CD4-positive, alpha-beta memory T cell (primary cell): Measurements from ENCODE around the gene GLYR1. TPM values are rescaled to one million over a fixed set of nuclear protein-coding genes. Genes with fewer than 3 reads are reported as not detected.
A peak's percentile ranks its signal among the peaks of the same experiment; 100 is the strongest.
"Not testable (repeated sequence)": the region's sequence is repeated elsewhere in the genome, so short reads cannot be mapped to it uniquely, and the experiment has no call there.

Experiments used
- CTCF ChIA-PET: fragments of 350-600 bp; sonication (Branson Sonifier 250); formaldehyde crosslinking; loops from one replicate; lab custom pipeline; 2021; ENCODE audit warnings: inconsistent platforms; ENCODE audit not compliant: partially characterized antibody; lab: Charles Lee
- POLR2A ChIA-PET: fragments of 350-600 bp; sonication (Branson Sonifier 250); formaldehyde crosslinking; loops from one replicate; lab custom pipeline; 2021; ENCODE audit not compliant: partially characterized antibody; lab: Charles Lee
- DNase-seq, 5 donors: peaks; one replicate each; pipeline versions ENCODE4 v3.0.0 to v3.0.0-alpha.2; 2020 to 2022; ENCODE audit warnings: mixed read lengths in 1 of 5
- H3K27ac ChIP-seq: one replicate; pipeline ENCODE4 v1.7.0; 2013; ENCODE audit warnings: low read depth, low read length
- H3K27me3 ChIP-seq: 2 replicates; pipeline ENCODE4 v1.7.0; 2013; ENCODE audit warnings: mild to moderate bottlenecking, low read length, moderate library complexity; ENCODE audit not compliant: insufficient read depth
- H3K36me3 ChIP-seq: 2 replicates; pipeline ENCODE4 v1.7.0; 2013; ENCODE audit warnings: mild to moderate bottlenecking, low read length, moderate library complexity; ENCODE audit not compliant: insufficient read depth
- H3K4me1 ChIP-seq: 2 replicates; pipeline ENCODE4 v1.7.0; 2013; ENCODE audit warnings: mild to moderate bottlenecking, low read length, moderate library complexity; ENCODE audit not compliant: insufficient read depth
- H3K4me3 ChIP-seq, 2 donors: one replicate each; pipeline ENCODE4 v1.7.0; 2013; ENCODE audit warnings: low read length in 2 of 2, mild to moderate bottlenecking in 1 of 2
- H3K9me3 ChIP-seq, 2 donors: one replicate each; pipeline ENCODE4 v1.7.0; 2013; ENCODE audit warnings: low read length in 2 of 2, control low read depth in 1 of 2; ENCODE audit not compliant: control insufficient read depth in 1 of 2
- H3K27ac Mint-ChIP-seq, 7 donors: one replicate each; pipeline ENCODE4 v1.8.0; 2020 to 2021; ENCODE audit warnings: mixed read lengths in 7 of 7, mild to moderate bottlenecking in 6 of 7, inconsistent platforms in 3 of 7, moderate library complexity in 3 of 7
- H3K27me3 Mint-ChIP-seq, 2 donors: one replicate each; pipeline ENCODE4 v1.8.0; 2020 to 2021; ENCODE audit warnings: mixed read lengths in 2 of 2
- H3K36me3 Mint-ChIP-seq, 2 donors: one replicate each; pipeline ENCODE4 v1.8.0; 2020 to 2021; ENCODE audit warnings: mixed read lengths in 2 of 2, inconsistent platforms in 1 of 2, mild to moderate bottlenecking in 1 of 2
- H3K4me1 Mint-ChIP-seq, 4 donors: one replicate each; pipeline ENCODE4 v1.8.0; 2020 to 2021; ENCODE audit warnings: mixed read lengths in 4 of 4, mild to moderate bottlenecking in 1 of 4
- H3K4me3 Mint-ChIP-seq, 8 donors: one replicate each; pipeline ENCODE4 v1.8.0; 2020 to 2021; ENCODE audit warnings: mixed read lengths in 8 of 8, mild to moderate bottlenecking in 7 of 8, moderate library complexity in 6 of 8, inconsistent platforms in 3 of 8
- H3K9me3 Mint-ChIP-seq, 8 donors: one replicate each; pipeline ENCODE4 v1.8.0; 2020 to 2021; ENCODE audit warnings: mixed read lengths in 8 of 8, mild to moderate bottlenecking in 5 of 8, inconsistent platforms in 3 of 8, moderate library complexity in 1 of 8
- intact Hi-C: fragments of 100-400 bp; cut with micrococcal nuclease; formaldehyde crosslinking; loops from one replicate; pipeline ENCODE4 v1.15.1; 2023
- polyA plus RNA-seq, 2 donors: library from polyadenylated mRNA; unstranded; fragments of 300-500 nt; fragmentation: Illumina TruSeq; gene quantifications; one replicate each; pipeline ENCODE4 v1.2.3, GENCODE V29; 2021
- total RNA-seq, 2 experiments: library from RNA; stranded (reverse); gene quantifications; one replicate each; pipeline ENCODE4 v1.2.3, GENCODE V29; 2021

Gene GLYR1
- total RNA-seq (100 to 1,000 TPM; 117 to 121 TPM), polyA plus RNA-seq (10 to 100 TPM; 22.8 to 44.6 TPM)

DNA sequence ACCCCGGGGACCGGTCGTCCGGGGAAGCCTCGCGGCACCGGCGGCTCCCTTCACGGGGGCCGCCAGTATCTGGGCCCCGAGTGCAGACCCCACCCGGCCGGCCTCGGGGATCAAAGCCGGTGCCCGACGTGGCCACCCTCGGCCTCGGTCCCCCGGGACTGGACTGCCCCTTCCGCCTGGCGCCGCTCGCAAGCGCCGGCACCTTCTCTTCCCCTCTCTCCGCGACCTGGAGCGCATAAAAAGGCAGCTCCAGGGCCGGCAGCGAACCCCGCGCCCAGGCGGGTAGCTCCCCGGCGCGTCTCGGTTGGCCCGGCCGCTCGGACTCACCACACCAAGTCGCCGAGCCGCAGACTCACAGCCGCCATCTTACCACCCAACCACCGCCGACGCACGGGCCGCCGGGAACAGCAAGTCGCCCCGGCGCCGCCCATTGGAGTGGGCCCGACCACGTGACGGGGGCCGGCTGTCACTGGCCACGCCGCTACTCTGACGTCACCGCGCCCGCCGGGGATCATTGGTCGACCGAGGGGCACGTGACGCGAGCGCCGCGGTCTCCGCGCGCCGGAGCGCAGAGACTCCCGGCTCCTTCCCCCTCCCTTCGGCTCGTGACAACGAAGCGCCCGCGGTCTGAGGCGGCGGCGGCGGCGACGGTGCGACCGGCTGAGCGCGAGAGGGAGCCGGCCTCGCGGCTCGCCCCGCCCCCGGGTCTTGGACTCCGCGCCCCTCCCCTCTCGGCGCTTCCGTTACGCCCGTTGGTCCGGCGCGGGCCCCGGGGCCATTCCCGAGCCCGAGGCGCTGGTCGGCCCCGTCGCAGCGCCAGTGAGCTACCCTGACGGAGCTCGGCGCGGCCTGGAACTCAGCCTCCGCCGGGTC, at the start of gene GLYR1, which contains the start of gene UBN1:
Gene GLYR1 (minus strand): TSS at position 388 of the 873 bp plus-strand sequence. CDS start 23 bp downstream, at position 365.
Gene UBN1 (plus strand): TSS at position 581 of the 873 bp plus-strand sequence. CDS start 5,437 bp downstream, outside the sequence.
- no peaks in the 10 kb centered on the region for H3K9me3 ChIP-seq
- Mint-ChIP-seq H3K4me1 (peaks cover 42 to 65% (median 53%) of the 10 kb centered on the region in 4 donors), H3K36me3 (peaks cover 12 to 51% of the 10 kb centered on the region in 2 donors), H3K27ac (peak within 1 kb of the TSS; percentile 90 to 96 (median 95)), H3K27me3 (no peaks in the 10 kb centered on the region), H3K9me3 (no peaks in the 10 kb centered on the region), H3K4me3 (peak within 1 kb of the TSS; percentile 89 to 93 (median 92))
- H3K4me1 ChIP-seq = peaks cover 55% of the 10 kb centered on the region
- peak; percentile 99 for DNase-seq
- peak within 1 kb of the TSS; percentile 95 for H3K27ac ChIP-seq
- H3K36me3 ChIP-seq = peaks cover 20% of the 10 kb centered on the region
- intact Hi-C loops = loop anchor here (1.0 to 5.0 kb wide), 8 partner anchors 44 to 245 kb away; partner anchors contain the start of genes ANKS3, DNAAF8, MGRN1 and NUDT16L1
- POLR2A ChIA-PET = interaction anchor here (1.4 to 2.5 kb wide), 7 partner anchors 45 to 251 kb away, joined by 3 to 21 read pairs (median 8); partner anchors contain the start of genes ANKS3, DNAAF8, ROGDI and ZNF500
- CTCF ChIA-PET = no interaction called here
- no peaks in the 10 kb centered on the region for H3K27me3 ChIP-seq
- H3K4me3 ChIP-seq = peak within 1 kb of the TSS; percentile 74 to 78

- H3K4me3 Mint-ChIP-seq, H3K4me1 Mint-ChIP-seq, H3K27me3 ChIP-seq, H3K9me3 Mint-ChIP-seq, H3K27ac ChIP-seq, DNase-seq, H3K36me3 Mint-ChIP-seq, H3K27ac Mint-ChIP-seq, intact Hi-C loops, H3K4me1 ChIP-seq, H3K9me3 ChIP-seq, CTCF ChIA-PET, H3K27me3 Mint-ChIP-seq, H3K36me3 ChIP-seq, H3K4me3 ChIP-seq: not testable (repeated sequence)
- POLR2A ChIA-PET = interaction anchor here (0.6 kb wide), 1 partner anchor 23 kb away, joined by 4 read pairs; no protein-coding TSS in a partner anchor
Observed at GRCh38 chr16:4896761-4897160, 49.7 kb upstream of the GLYR1 start.

GRCh38 chr16:4895366-4895765, 48.3 kb upstream of the GLYR1 start:
- Mint-ChIP-seq H3K9me3 (peaks cover 0 to 6% (median under 1%) of the 10 kb centered on the region in 8 donors), H3K4me1 (no peaks in the 10 kb centered on the region), H3K27ac (no peak overlapping the region), H3K4me3 (no peak overlapping the region), H3K27me3 (peaks cover 0 to 6% of the 10 kb centered on the region in 2 donors), H3K36me3 (no peaks in the 10 kb centered on the region)
- Histone ChIP-seq H3K36me3 (no peaks in the 10 kb centered on the region), H3K9me3 (no peaks in the 10 kb centered on the region), H3K4me1 (no peaks in the 10 kb centered on the region), H3K4me3 (no peak overlapping the region), H3K27ac (no peak overlapping the region), H3K27me3 (no peaks in the 10 kb centered on the region)
- POLR2A ChIA-PET = no interaction called here
- intact Hi-C loops = no loop called here
- no peak for DNase-seq
- CTCF ChIA-PET = no interaction called here

GRCh38 chr16:4894276-4895150, 47.4 kb upstream of the GLYR1 start:
- no peak for DNase-seq
- peaks cover 0 to 6% (median under 1%) of the 10 kb centered on the region in 8 donors for H3K9me3 Mint-ChIP-seq
- H3K27ac ChIP-seq = no peak overlapping the region
- no peaks in the 10 kb centered on the region for H3K4me1 ChIP-seq
- no peaks in the 10 kb centered on the region for H3K36me3 ChIP-seq
- POLR2A ChIA-PET = no interaction called here
- H3K27ac Mint-ChIP-seq = no peak overlapping the region
- intact Hi-C loops = no loop called here
- no peak overlapping the region for H3K4me3 ChIP-seq
- H3K36me3 Mint-ChIP-seq = no peaks in the 10 kb centered on the region
- H3K27me3 ChIP-seq = no peaks in the 10 kb centered on the region
- H3K27me3 Mint-ChIP-seq = peaks cover 0 to 4% of the 10 kb centered on the region in 2 donors
- H3K4me3 Mint-ChIP-seq = no peak overlapping the region
- CTCF ChIA-PET = no interaction called here
- H3K9me3 ChIP-seq = no peaks in the 10 kb centered on the region
- H3K4me1 Mint-ChIP-seq = no peaks in the 10 kb centered on the region

- peaks cover 0 to 2% of the 10 kb centered on the region in 2 donors for H3K36me3 Mint-ChIP-seq
- no peak for DNase-seq
- H3K4me1 Mint-ChIP-seq = no peaks in the 10 kb centered on the region
- Histone ChIP-seq H3K27me3 (no peaks in the 10 kb centered on the region), H3K4me1 (no peaks in the 10 kb centered on the region), H3K4me3 (no peak overlapping the region), H3K9me3 (no peaks in the 10 kb centered on the region), H3K27ac (no peak overlapping the region), H3K36me3 (no peaks in the 10 kb centered on the region)
- H3K27me3 Mint-ChIP-seq = peaks cover 0 to 3% of the 10 kb centered on the region in 2 donors
- CTCF ChIA-PET = no interaction called here
- no peak overlapping the region for H3K4me3 Mint-ChIP-seq
- intact Hi-C loops = no loop called here
- POLR2A ChIA-PET = no interaction called here
- H3K9me3 Mint-ChIP-seq = peaks cover 0 to 3% (median under 1%) of the 10 kb centered on the region in 8 donors
- H3K27ac Mint-ChIP-seq = peak overlapping the region in 1 of 7 donors; percentile 59
Observed at GRCh38 chr16:4893103-4893862, 46.2 kb upstream of the GLYR1 start.

- Mint-ChIP-seq H3K4me1 (no peaks in the 10 kb centered on the region), H3K4me3 (no peak overlapping the region), H3K36me3 (peaks cover 0 to 7% of the 10 kb centered on the region in 2 donors), H3K27ac (no peak overlapping the region), H3K9me3 (no peaks in the 10 kb centered on the region), H3K27me3 (peaks cover 0 to 2% of the 10 kb centered on the region in 2 donors)
- Histone ChIP-seq H3K4me1 (no peaks in the 10 kb centered on the region), H3K4me3 (no peak overlapping the region), H3K27me3 (no peaks in the 10 kb centered on the region), H3K36me3 (no peaks in the 10 kb centered on the region), H3K27ac (no peak overlapping the region), H3K9me3 (no peaks in the 10 kb centered on the region)
- intact Hi-C loops = no loop called here
- POLR2A ChIA-PET = no interaction called here
- no peak for DNase-seq
- CTCF ChIA-PET = no interaction called here
Observed at GRCh38 chr16:4892361-4893102, 45.4 kb upstream of the GLYR1 start.
